H9 (cell line): ENCODE measurements around the gene FGR. TPM values are rescaled to one million over a fixed set of nuclear protein-coding genes. Genes with fewer than 3 reads are reported as not detected.

Source experiments
- DNase-seq: peaks from one replicate; pipeline ENCODE4 v3.0.0-alpha.2; 2017
- H2AFZ ChIP-seq: one replicate; pipeline ENCODE4 v1.6.1; 2013; ENCODE audit warnings: mild to moderate bottlenecking, low read length, control low read depth, moderate library complexity
- H2AK5ac ChIP-seq: 2 replicates; pipeline ENCODE4 v1.6.1; 2013; ENCODE audit warnings: low read length, control low read depth, mixed read lengths; ENCODE audit not compliant: insufficient read length
- H2BK120ac ChIP-seq: one replicate; pipeline ENCODE4 v1.6.1; 2013; ENCODE audit warnings: low read depth, mild to moderate bottlenecking, low read length, control low read depth, inconsistent platforms; ENCODE audit not compliant: poor library complexity, severe bottlenecking
- H2BK12ac ChIP-seq: 2 replicates; pipeline ENCODE4 v1.6.1; 2013; ENCODE audit warnings: low read length, control low read depth, mixed read lengths, low read depth; ENCODE audit not compliant: insufficient read length
- H2BK15ac ChIP-seq: 2 replicates; pipeline ENCODE4 v1.6.1; 2013; ENCODE audit warnings: low read depth, low read length, control low read depth
- H2BK20ac ChIP-seq: one replicate; pipeline ENCODE4 v1.6.1; 2013; ENCODE audit warnings: low read depth, mild to moderate bottlenecking, low read length, control low read depth, inconsistent platforms; ENCODE audit not compliant: poor library complexity, severe bottlenecking
- H2BK5ac ChIP-seq: 2 replicates; pipeline ENCODE4 v1.6.1; 2013; ENCODE audit warnings: low read length, control low read depth, mixed read lengths; ENCODE audit not compliant: insufficient read length
- H3K14ac ChIP-seq: 2 replicates; pipeline ENCODE4 v1.6.1; 2013; ENCODE audit warnings: low read length, control low read depth; ENCODE audit not compliant: insufficient read depth
- H3K18ac ChIP-seq: 2 replicates; pipeline ENCODE4 v1.6.1; 2013; ENCODE audit warnings: low read depth, mild to moderate bottlenecking, mixed read lengths, low read length, control low read depth; ENCODE audit not compliant: insufficient read length
- H3K23ac ChIP-seq: 2 replicates; pipeline ENCODE4 v1.6.1; 2013; ENCODE audit warnings: low read length, control low read depth, mixed read lengths, low read depth; ENCODE audit not compliant: insufficient read length
- H3K23me2 ChIP-seq: 2 replicates; pipeline ENCODE4 v1.6.1; 2013; ENCODE audit warnings: low read depth, mild to moderate bottlenecking, mixed read lengths, low read length, control low read depth; ENCODE audit not compliant: insufficient read length, poor library complexity, severe bottlenecking
- H3K27ac ChIP-seq: 2 replicates; pipeline ENCODE4 v1.5.1; 2013; ENCODE audit warnings: low read length, control low read depth, mixed read lengths, low read depth; ENCODE audit not compliant: insufficient read length
- H3K27me3 ChIP-seq: 2 replicates; pipeline ENCODE4 v1.6.1; 2013; ENCODE audit warnings: low read length, control low read depth, inconsistent platforms; ENCODE audit not compliant: insufficient read depth
- H3K4ac ChIP-seq: 2 replicates; pipeline ENCODE4 v1.6.1; 2013; ENCODE audit warnings: low read depth, mild to moderate bottlenecking, control low read depth, inconsistent platforms, low read length, moderate library complexity
- H3K4me1 ChIP-seq: 2 replicates; pipeline ENCODE4 v1.6.1; 2013; ENCODE audit warnings: low read length, control low read depth, inconsistent platforms; ENCODE audit not compliant: insufficient read depth
- H3K4me2 ChIP-seq: 2 replicates; pipeline ENCODE4 v1.6.1; 2013; ENCODE audit warnings: low read length, control low read depth, mixed read lengths; ENCODE audit not compliant: insufficient read length, insufficient read depth
- H3K56ac ChIP-seq: 2 replicates; pipeline ENCODE4 v1.6.1; 2013; ENCODE audit warnings: low read depth, mild to moderate bottlenecking, mixed read lengths, low read length, control low read depth; ENCODE audit not compliant: insufficient read length
- H3K79me1 ChIP-seq: 2 replicates; pipeline ENCODE4 v1.6.1; 2013; ENCODE audit warnings: low read depth, mild to moderate bottlenecking, moderate library complexity, low read length, control low read depth, inconsistent platforms; ENCODE audit not compliant: insufficient read depth, poor library complexity, severe bottlenecking
- H3K79me2 ChIP-seq: 2 replicates; pipeline ENCODE4 v1.6.1; 2013; ENCODE audit warnings: low read length, control low read depth, inconsistent platforms; ENCODE audit not compliant: insufficient read depth
- H3K9ac ChIP-seq: 2 replicates; pipeline ENCODE4 v1.6.1; 2013; ENCODE audit warnings: low read length, control low read depth, mixed read lengths; ENCODE audit not compliant: insufficient read length; ENCODE audit errors: extremely low read depth
- H3K9me3 ChIP-seq: one replicate; pipeline ENCODE4 v1.6.1; 2013; ENCODE audit warnings: low read depth, low read length, inconsistent platforms; ENCODE audit not compliant: control insufficient read depth
- H3T11ph ChIP-seq: one replicate; pipeline ENCODE4 v1.6.1; 2013; ENCODE audit warnings: mild to moderate bottlenecking, low read length, control low read depth, inconsistent platforms
- H4K20me1 ChIP-seq: one replicate; pipeline ENCODE4 v1.6.1; 2013; ENCODE audit not compliant: control insufficient read depth, insufficient read length, insufficient read depth
- H4K5ac ChIP-seq: 2 replicates; pipeline ENCODE4 v1.6.1; 2013; ENCODE audit warnings: low read depth, mild to moderate bottlenecking, mixed read lengths, low read length, control low read depth; ENCODE audit not compliant: insufficient read length
- H4K8ac ChIP-seq: replicated peaks from 2 replicates; pipeline ENCODE4 v1.6.1; 2013; ENCODE audit warnings: low read length, control low read depth, mixed read lengths, low read depth; ENCODE audit not compliant: insufficient read length
- H4K91ac ChIP-seq: 2 replicates; pipeline ENCODE4 v1.6.1; 2013; ENCODE audit warnings: low read depth, mild to moderate bottlenecking, moderate library complexity, mixed read lengths, low read length, control low read depth; ENCODE audit not compliant: insufficient read length
- H3K27ac Mint-ChIP-seq, 3 experiments: 2 replicates in 2 of 3; 3 replicates in 1 of 3; pipeline ENCODE4 v1.8.0; 2020 to 2021; ENCODE audit warnings: mixed read lengths in 3 of 3, mild to moderate bottlenecking in 1 of 3, moderate library complexity in 1 of 3
- H3K27me3 Mint-ChIP-seq: 2 replicates; pipeline ENCODE4 v1.8.0; 2021; ENCODE audit warnings: low read depth, mild to moderate bottlenecking, moderate library complexity, mixed read lengths
- H3K36me3 Mint-ChIP-seq, 3 experiments: 2 replicates in 2 of 3; 3 replicates in 1 of 3; pipeline ENCODE4 v1.8.0; 2020 to 2021; ENCODE audit warnings: low read depth in 3 of 3, mixed read lengths in 3 of 3; ENCODE audit not compliant: insufficient read depth in 1 of 3
- H3K4me1 Mint-ChIP-seq, 2 experiments: 2 replicates each; pipeline ENCODE4 v1.8.0; 2020; ENCODE audit warnings: mixed read lengths in 2 of 2
- H3K4me3 Mint-ChIP-seq, 2 experiments: 2 replicates in 1 of 2; 3 replicates in 1 of 2; pipeline ENCODE4 v1.8.0; 2020 to 2021; ENCODE audit warnings: mild to moderate bottlenecking in 2 of 2, mixed read lengths in 2 of 2, moderate library complexity in 1 of 2
- H3K9me3 Mint-ChIP-seq, 2 experiments: 2 replicates in 1 of 2; 3 replicates in 1 of 2; pipeline ENCODE4 v1.8.0; 2020; ENCODE audit warnings: mild to moderate bottlenecking in 2 of 2, mixed read lengths in 2 of 2, moderate library complexity in 1 of 2
- CTCF ChIP-seq: fragments of 200-600 bp; sonication (generic); conservative IDR thresholded peaks from 3 replicates; pipeline ENCODE4 v1.8.0; 2021; ENCODE audit warnings: antibody characterized with exemption, mild to moderate bottlenecking
- WGBS: extraction: QIAGEN DNeasy Blood & Tissue Kit; methylation state at CpG from one replicate; pipeline ENCODE4 v1.1.7; 2013; ENCODE audit warnings: missing lambda C conversion rate, low lambda C conversion rate, mixed read lengths; ENCODE audit not compliant: insufficient read length; ENCODE audit errors: extremely low coverage; 5-methylcytosine and 5-hydroxymethylcytosine counted together
- total RNA-seq: library from RNA; stranded (reverse); gene quantifications from 2 replicates; pipeline ENCODE4 v1.2.1, GENCODE V29; 2021

FGR gene
- total RNA-seq, 1 experiment from 2014 or later, result not detected

GRCh38 chr1:27666791-27667254 lies 31.8 kb upstream of the FGR start:
- no peak overlapping the region for H2BK15ac ChIP-seq
- no peaks in the 10 kb centered on the region for H3K9me3 ChIP-seq
- H3K4me3 Mint-ChIP-seq, result no peak overlapping the region
- no peak overlapping the region for H2AFZ ChIP-seq
- H3K23ac ChIP-seq, result no peak overlapping the region
- H3K9ac ChIP-seq, result no peak overlapping the region
- DNase-seq, result no peak
- no peak overlapping the region for H3K27ac ChIP-seq
- TF ChIP-seq CTCF, result no peak
- WGBS, result no CpG with 5 or more reads among the region's 6 CpGs
- H3K27me3 ChIP-seq, result no peaks in the 10 kb centered on the region; the same call in 1 of the 2 replicates
- no peak overlapping the region for H2BK20ac ChIP-seq
- H3K27ac Mint-ChIP-seq, result no peak overlapping the region
- no peak overlapping the region for H3K14ac ChIP-seq
- no peaks in the 10 kb centered on the region for H3K36me3 Mint-ChIP-seq
- H2BK5ac ChIP-seq, result no peak overlapping the region
- H3K4me2 ChIP-seq, result no peak overlapping the region
- no peak overlapping the region for H3K56ac ChIP-seq
- no peak overlapping the region for H4K91ac ChIP-seq
- peaks cover 18 to 19% of the 10 kb centered on the region in 2 experiments for H3K4me1 Mint-ChIP-seq
- H3K79me1 ChIP-seq, result no peaks in the 10 kb centered on the region
- H4K8ac ChIP-seq, result no peak overlapping the region
- H3K9me3 Mint-ChIP-seq, result no peaks in the 10 kb centered on the region
- H3K18ac ChIP-seq, result no peak overlapping the region
- H3K27me3 Mint-ChIP-seq, result peaks cover 23% of the 10 kb centered on the region
- no peak overlapping the region for H2BK12ac ChIP-seq
- no peak overlapping the region for H4K5ac ChIP-seq
- H3K4me1 ChIP-seq, result peaks cover 5% of the 10 kb centered on the region; the same call in 1 of the 2 replicates
- no peak overlapping the region for H2AK5ac ChIP-seq
- no peak overlapping the region for H2BK120ac ChIP-seq
- no peaks in the 10 kb centered on the region for H4K20me1 ChIP-seq
- H3K23me2 ChIP-seq, result peaks cover 2% of the 10 kb centered on the region
- H3K79me2 ChIP-seq, result no peaks in the 10 kb centered on the region
- H3T11ph ChIP-seq, result no peak overlapping the region
- no peak overlapping the region for H3K4ac ChIP-seq
